SW480 (cell line): ENCODE data around the gene RERE.

Source experiments
- DNase-seq: peaks from one replicate; pipeline ENCODE4 v3.0.0-alpha.2; 2016; ENCODE audit warnings: low spot score

RERE gene

DNA sequence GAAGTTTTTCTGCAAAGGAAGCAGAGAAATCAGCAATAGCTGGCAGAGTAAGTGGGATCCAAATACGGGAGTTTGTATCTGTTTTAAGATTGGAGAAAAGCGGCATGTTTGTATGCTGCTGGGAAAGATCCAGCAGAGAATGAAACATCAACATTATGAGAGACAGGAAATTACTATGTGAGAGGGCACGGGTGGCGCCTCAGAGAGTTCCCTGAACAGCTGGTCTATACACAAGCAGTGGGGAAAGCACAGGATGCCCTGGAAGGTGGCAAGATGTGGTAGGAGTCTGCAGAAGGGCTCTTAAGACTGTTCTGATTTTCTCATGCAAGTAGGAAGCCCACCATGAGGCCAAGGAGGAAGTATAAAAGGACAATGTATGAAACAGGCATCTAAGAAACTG is 130.4 kb downstream of the RERE start:
- DNase-seq: no peak

DNA sequence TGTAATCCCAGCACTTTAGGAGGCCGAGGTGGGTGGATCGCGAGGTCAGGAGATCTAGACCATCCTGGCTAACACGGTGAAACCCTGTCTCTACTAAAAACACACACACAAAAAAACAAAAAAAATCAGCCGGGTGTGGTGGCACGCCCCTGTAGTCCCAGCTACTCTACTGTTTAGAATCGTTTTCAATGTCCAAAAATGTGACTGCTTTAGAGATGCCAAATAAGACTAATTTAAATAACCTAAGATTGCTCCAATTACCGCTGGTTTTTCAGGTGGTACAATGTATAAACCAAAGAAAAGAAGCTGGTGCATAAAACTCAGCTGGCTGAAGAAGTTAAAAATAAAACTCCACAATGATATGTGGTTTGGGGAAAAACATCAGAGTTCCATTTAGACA is 132.0 kb downstream of the RERE start:
- DNase-seq: no peak

DNA sequence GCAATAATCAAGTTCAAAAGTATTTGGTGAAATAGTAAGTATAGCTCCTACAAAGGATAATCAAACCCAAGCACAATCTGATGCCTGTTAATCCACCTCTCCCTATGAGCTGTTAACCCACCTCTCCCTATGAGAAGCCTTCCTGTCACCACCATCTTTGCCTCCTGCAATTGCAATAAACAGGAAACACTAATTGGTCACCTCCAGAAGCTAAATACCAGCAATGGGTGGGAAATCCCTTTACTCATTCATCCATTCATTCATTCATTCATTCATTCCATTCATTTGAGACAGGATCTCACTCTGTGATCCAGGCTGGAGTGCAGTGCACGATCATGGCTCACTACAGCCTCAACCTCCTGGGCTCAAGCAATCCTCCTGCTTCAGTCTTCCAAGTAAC is 132.8 kb downstream of the RERE start:
- no peak for DNase-seq

DNA sequence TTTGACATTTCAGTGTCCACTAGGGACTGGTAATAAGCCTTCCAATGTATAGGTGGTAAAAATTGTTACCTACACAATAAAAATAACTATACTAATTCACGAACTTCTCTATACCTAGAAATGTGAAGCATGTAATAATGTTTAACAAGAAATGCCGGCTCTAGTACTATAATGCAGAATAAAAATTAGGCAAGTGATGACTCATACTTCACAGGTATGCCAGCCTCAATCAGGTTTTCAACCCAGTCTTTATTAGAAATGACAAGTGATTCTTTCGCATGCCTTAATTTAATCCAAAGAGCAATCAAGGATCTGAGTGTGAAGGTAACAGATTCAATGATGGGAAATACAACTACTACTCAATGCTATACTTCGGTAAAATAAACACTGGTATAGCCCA is 134.9 kb downstream of the RERE start:
- DNase-seq: peak; percentile 22

DNA sequence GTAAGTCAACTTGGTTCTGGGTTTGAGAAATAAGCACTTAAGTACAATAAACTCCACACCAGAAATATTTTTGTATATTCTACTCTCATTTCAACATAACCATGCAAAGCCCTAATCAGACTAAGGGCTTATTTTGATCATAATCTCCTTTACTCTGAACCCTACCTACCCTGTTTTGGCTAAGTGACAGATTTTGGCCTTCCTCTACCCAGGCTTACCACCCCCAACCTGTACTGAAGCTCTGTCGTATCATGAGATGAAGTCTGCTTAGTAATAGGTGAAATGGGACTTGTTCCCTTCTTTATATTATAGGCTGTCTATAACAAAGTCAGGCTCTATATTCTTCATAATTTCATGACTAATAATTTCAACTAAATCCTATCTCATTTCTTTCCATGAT is 135.5 kb downstream of the RERE start:
- DNase-seq: no peak

DNA sequence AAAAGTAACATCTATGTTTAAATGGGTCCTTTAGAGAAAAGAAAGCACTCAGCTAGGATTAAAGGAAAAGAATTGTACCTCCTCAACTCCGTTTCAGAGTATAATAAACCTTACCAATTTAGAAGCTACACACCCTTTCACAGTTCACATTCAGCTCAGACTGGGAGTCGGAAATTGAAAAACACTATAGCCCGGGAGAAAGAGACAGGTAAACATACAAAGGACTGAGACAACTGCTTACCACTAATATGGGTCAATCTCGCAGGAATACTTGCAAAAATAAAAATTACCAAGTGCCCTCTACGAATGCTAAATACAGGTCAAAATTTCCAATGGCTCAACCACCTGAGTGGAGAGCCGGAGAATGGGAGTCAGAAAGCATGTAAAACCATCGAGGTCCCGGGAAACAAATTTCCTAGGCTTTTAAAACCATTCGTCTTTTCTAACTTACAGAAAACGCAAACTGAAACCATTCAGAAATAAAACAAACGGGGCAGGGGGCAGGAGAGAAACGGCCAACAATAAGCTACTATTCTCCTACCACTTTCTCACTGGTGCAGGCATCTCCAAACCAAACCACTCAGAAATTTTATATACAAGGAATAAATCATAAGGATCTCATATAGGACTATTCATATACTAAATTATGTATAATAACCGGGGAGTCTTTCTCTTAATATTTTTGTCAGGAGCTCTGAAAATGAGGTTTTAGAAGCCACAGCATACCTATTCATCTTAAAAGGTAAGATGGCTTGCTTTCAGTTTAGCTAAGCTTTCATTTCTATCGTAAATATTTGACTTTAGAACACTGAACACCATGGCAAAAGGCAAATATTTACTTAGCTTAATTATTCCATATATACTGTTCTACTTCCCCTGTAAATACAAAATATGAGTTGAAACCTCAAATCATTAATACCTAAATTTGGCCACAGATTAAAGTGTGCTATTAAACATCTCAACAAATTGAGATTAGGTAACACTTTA is 136.5 kb downstream of the RERE start:
- no peak for DNase-seq

DNA sequence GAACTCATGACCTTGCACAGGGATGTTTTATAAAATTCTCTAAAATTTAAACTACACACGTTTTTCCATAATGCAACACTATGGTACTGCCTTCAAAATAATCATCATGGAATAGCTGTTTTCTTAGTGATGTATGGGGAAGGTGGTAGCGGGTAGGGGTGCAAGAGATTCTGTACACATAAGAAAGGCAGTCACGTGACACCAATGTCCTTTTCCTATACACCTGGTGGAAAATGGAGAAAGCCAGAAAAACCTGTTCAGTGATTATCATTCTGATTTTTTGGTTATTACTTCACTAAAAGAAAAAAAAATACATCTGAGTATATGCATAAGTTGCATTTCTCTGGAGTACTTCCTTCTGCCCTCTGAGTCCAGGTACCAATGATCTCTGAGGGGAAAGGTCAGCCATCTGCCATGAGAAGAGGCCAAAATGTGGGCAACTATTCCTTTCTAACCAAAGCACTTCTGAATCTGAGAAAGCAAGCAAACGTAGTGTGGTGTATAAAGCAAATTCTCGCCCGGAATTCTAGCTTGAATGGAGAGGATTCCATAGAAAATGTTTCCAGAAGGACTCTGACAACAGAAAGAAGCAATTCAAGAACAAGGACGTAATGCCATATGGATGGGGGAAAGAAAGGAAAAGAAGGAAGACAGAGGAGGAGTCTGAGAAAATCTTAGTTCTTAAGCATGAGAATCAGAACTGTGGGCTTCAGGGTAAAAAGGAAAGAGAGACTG is 137.3 kb downstream of the RERE start:
- DNase-seq: no peak

DNA sequence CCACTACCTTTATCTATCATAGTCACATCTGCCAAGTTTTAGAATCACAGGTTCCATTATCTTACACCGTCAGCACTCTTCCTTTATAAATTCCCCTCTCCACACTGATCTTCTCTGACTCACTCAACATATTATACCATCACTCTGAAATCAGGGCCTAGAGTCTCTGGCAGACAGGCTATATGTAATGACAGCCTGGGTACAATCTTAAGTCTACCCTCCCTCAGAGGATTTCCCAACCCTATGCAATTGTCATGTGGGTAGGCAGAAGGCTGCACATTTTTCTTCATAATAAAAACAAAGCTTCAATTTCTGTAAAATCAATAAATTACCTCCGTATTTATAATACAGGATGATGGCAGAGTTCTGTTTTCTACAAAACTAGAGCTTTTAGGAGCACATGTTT is 138.0 kb downstream of the RERE start:
- no peak for DNase-seq

DNA sequence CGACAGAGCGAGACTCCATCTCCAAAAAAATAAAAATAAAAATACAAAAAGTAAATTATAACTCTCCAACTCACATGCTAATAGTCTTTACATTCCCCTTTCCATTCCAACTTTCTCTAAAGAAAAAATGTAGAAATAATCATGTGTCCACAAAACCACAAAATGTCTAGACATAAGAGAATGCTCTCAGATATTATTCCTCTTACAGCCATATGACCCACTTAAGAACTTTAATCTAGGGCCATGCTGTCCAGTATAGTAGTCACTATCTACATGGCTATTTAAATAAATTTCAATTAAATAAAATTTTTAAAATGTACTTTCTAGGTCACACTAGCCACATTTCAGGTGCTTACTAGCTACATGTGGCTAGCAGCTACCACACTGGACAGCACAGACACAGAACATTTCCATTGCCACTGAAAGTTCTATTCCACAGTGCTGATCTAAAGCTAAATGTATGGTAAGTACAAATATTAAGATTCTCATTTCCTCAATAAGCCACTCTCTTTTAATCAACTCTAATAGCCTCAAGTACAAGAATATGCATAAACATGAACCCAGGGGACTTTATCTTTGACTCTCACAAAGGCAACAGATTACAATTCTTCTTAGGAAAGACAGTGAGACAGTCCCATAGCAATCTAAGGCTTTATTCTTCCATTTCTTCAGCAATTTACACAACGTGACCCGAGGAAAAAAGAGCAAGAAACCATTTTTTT is 138.6 kb downstream of the RERE start:
- DNase-seq: no peak

DNA sequence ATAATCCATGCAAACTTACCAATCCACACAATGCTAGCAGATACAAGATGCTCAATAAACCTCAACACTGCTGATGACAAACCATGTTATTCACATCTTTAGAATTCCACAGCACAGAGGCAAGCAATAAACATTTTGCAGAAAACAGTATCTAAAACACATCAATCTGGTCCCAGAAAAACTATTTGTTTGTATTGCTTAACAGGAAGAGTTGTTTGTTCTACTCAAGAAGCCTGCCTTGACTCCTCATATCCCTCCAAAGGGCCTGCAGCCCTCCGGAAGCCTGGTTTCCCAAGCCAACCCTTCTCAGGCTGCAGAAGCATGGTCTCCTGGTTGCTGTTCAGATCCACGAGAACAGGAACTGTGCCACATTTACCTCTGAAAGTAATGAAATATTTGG is 139.7 kb downstream of the RERE start:
- DNase-seq: no peak

DNA sequence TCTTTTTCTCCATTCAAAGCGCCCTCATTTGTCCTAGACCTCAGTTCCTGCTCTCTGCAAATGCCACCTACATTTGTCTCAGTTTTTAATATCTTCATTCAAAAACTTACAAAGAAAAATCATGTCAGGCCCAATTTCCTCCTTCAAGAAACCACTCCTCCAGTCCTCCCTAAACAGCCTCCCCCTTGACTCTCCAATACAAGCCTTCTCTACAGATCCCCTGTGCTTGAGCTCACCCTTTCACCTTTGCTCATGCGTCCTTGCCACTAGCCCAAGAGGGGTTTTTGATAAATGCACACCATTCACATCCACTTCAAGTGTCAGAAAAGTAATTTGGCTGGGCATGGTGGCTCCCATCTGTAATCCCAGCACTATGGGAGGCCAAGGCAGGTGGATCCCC is 140.6 kb downstream of the RERE start:
- no peak for DNase-seq

DNA sequence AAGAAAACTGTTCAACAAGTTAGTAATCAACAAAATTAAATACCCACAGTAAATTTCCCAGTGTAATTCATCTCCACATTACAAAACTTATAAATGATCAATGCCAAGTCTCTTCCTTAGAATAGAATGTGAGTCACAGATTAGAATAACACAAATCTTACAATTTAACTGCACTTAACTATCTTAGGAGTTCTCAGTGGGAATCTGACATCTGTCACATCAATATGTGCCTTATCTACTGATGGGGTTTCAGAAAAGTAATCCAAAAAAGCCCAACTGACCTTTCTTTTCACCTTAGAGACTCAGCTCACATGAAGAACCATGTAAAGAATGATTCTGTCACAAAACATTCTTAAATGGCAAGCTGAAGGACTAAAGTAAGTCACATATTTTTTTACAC is 141.4 kb downstream of the RERE start:
- DNase-seq: no peak

DNA sequence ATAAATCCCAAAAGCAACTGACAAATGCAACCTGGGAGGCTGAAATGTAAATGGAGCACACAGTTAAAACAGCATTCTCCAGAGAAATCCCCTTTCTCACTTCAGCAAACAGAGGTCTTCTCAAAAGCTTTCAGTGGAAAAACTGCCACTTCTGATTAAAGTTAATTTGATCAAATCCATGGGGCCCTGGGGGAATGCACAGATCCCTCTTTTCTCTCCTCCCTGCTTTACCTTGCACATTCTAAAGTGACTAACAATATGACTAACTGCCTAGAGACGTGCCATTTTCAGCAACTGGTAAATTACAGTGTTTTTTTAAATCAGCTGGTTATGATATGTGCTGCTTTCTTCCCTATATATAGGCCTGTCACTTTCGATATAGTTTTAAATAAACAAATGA is 142.5 kb downstream of the RERE start:
- no peak for DNase-seq

DNA sequence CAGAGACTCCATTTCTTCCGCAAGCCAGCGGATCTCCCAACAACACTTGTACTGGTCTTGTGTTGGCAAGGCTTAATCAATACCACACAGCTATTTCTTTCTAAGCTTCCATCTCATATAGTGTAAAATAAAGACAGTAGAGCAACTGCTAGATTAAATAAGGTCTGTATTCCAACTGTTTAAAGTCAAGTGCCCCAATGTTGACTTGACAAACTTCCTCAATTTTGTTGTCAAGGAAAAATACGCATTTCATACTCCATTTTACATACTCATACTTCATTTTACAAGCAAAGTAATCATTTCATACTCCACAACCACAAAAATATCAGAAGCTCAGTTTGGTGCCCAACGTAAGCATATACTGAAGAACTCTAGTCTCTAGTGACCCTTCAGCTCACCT is 143.0 kb downstream of the RERE start:
- DNase-seq: no peak

DNA sequence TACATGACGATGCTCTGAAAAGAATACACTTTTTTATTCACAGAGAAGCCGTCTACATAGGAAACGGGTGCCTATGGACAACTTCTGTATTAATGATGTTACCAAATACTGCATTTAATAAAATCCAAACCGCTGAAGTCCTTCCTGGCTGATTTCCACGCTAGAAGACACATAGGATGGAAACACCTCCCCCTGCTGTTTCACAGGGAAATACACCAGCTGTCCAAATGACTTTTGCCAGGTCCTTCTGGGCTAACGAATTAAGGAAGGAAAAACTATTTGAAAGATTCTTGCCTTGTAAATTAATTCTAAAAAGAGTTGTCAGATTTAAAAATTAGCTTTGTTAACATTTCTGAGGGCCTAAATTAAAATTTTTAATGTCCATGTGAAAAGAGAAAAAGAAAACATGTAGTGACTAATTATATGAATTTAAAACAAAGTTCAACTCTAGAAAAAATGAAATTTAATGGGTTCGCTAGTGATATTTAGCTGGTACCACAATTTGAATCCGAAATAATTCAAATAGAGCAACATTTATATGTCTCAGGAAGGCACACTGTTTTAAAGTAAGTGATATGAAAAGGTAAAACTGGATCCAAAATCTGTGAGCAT is 146.0 kb downstream of the RERE start:
- DNase-seq: peak; percentile 47

DNA sequence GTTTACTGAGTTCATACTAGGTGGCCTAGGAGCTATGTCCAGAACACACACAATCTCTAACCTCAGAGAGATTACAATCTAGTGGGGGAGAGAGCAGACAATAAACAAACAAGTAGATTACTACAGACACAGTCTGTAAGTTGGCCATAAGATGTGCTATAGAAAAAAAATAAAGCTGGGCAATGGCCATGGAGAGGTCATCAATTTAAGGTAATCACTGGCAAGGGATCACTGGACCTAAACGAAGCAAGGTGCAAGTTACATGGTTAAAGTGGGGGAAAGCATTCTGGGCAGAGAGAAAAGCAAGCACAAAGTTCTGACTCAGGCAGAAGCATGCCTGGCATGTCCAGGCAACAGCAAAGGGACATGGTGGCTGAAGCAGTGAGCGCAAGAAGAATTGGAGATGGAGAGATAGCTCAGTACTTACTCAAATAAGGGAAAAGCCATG is 147.0 kb downstream of the RERE start:
- no peak for DNase-seq

DNA sequence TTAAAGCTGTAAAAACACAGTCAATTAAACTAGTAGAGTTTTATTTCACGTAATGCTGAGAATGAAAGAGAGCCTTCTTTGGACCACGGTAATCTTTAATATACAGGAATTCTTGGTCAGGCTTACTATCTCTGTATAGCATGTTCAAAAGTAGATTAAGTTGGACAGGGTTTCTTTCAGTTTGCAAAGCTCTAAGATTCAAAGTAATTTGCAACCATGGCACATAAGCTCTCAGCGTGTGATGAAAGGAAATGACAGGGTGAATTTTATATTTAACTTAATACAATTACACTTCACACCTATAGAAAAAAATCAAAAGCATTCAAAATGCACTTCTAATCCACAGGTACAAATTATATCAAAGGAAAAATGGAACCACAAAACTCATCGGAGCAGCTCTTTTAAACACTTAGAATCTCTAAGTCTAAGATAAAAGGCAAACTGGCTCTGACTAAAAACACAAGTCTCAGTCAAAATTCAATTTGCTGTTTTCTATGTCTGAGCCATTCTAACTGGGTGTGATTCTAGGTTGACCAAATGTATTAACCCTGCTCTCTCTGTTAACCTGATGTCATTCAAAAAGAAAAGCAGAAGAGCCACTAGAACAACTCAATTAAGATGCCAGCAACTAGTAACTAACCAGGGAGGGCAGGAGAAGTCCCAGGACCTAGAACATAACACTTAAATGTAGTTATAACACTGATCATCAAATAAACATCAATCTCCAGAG is 147.7 kb downstream of the RERE start:
- DNase-seq: no peak

DNA sequence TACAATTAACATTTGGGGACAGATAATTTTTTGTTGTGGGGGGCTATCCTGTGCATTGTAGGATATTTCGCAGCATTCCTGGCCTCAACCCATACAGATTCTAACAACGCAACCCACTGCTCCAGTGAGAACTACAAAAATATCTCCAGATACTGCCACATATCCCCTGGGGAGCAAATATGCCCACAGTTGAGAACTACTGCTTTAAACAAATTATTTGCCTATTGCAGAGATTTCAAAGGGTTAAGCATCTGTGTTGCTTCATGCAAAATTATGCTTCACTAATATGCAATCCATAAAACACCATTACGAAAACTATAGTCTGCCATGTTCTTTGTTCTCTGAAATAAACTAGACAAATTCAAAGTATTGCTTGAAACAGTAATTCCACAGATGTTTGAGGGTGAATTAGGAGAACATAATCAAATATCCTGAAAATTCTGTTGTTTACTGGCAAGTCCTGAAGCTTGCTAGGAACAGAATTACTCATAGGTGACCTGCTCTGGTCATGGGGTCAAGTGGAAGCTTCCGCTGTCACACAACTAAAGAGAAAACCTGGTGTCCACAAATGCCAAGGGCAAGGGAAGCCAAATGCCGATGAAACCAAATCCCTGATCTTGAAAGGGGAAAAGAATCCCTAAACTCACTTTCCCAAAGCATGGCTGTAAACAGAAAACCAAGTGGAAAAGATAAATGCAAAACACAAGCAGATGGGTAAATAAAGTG is 149.4 kb downstream of the RERE start:
- DNase-seq: peak; percentile 25

DNA sequence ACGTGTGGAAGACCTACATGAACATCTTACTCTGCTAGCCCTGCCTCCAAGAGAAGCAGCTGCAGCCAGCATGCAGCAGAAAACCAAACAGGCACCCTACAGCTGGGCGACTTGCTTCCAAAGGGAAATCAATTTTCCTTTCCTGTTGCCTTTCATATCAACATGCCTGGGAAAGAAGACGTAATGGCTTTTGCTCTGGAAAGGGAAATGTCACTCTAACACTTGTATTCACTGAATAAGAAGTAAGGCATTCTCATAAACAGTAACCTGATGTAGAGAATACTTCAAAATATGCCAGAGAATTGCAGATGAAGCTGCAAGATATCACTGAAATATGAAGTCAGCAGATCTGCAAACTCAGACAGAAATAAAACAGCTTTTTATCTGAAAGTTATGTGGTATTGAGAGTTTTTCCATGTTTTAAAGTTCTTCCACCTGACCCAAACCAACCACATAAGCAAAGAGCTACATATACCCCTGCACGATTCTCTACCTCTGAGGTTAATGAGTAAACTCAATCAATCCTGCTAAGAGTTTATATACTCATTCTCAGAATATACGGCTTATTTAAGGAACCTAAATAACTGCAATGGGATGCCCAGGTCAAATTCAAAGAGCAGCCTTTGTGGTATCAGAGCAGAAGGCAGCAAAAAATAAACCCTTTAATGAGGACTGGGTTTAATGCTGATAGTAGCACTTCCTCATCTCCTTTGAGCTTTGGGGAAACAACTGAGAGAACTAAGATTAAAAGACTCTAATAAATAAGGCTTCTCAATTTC is 150.9 kb downstream of the RERE start:
- no peak for DNase-seq

DNA sequence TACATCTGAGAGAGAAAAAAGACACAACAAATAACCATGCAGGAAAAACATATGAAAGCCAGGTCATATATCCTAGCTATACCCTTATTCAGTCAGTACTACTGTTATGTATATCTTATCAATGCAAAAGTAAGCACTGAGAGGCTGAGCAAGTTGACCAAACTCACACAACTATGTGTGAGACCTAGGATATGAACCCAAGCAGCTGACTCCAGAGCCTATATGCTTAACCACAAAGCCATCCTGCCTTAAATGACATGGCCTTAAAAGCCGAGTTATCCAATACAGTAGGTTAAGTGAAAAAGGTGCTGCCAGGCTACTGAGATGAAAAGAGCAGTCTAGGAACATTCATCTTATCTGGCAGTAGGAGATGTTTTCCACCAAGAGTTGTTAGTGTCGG is 151.6 kb downstream of the RERE start:
- DNase-seq: no peak
